Sciatic nerve (tissue), 2 donors: ENCODE measurements around the gene UBASH3B. TPM values are rescaled to one million over a fixed set of nuclear protein-coding genes. Genes with fewer than 3 reads are reported as not detected.
"Not testable (repeated sequence)": the region's sequence is repeated elsewhere in the genome, so short reads cannot be mapped to it uniquely, and the experiment has no call there.

ENCODE experiments used
- ATAC-seq: fragments of 200-7000 bp; cut with Tn5 transposase; one replicate; pipeline ENCODE4 v1.9.1; 2020; ENCODE audit warnings: mild to moderate bottlenecking, moderate library complexity
- DNase-seq: peaks from one replicate; pipeline ENCODE4 v3.0.0-alpha.2; 2020; ENCODE audit warnings: low spot score
- intact Hi-C: fragments of 100-400 bp; cut with DNase I; formaldehyde crosslinking; loops from one replicate; pipeline ENCODE4 v1.14.2; 2022
- total RNA-seq: library from RNA; stranded (reverse); fragmentation: NEBNext Ultra II Directional; extraction: Animal tissue kit (Norgen Biotek cat#: 25700); gene quantifications from one replicate; pipeline ENCODE4 v1.2.1, GENCODE V29; 2021
- donor health status: DM: no; HTN: no; CAD: no.
- donor health status: DM: no; HTN: no; CAD: no.

Gene UBASH3B
- total RNA-seq, 1 donor from 2014 or later = 9.2 TPM

DNA sequence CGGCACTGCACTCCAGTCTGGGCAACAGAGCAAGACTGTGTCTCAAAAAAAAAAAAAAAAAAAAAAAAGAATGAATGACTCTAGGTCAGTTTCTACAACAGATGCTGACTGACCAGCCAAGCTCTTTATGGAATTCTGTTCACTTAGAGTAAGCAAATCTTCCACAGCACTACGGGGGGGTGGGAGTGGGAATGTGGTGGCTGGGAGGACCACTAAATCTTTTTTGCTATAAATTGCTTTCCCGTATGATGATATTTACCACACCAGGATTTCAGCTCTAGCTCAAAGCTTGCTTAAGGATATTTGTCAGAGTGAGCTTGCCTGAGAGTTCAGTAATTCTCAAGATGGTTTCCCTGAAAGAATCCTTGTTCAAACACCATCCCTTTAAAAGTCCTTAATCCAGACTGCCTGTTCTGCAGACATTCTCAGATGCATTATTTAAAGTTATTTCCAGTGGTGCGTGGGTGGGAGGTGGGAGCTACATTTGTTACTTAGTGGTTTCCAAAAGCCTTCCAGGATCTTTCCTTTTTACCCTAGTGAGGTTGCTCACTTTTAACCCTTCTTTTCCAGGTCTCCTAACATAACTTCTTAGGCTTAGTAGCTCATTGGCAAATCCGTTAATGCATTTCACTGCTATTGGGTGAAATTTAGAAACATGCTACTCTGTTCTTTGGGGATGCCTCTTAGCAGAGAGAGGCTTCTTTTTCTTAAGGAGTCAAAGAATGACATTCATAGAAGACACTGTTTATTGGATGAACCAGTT, 65.9 kb downstream of the UBASH3B start:
- intact Hi-C loops = no loop called here
- DNase-seq (no peak), ATAC-seq (no peak)

DNA sequence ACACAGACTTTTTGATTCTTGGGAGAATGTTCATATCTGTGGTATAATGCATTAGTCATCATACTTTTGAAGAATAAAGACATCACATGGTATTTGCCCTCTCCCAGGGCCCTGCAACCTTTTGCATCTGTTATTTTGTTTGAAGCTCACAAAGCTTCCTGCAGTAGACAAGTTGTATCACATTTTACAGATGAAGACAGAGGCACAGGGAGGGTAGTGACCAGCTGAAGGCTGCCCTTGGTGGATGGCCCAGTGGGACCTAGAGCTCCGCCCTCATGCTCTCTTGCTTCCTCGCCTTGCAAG, 66.4 kb downstream of the UBASH3B start:
- intact Hi-C loops = no loop called here
- DNase-seq = no peak
- ATAC-seq = peak; percentile 24

DNA sequence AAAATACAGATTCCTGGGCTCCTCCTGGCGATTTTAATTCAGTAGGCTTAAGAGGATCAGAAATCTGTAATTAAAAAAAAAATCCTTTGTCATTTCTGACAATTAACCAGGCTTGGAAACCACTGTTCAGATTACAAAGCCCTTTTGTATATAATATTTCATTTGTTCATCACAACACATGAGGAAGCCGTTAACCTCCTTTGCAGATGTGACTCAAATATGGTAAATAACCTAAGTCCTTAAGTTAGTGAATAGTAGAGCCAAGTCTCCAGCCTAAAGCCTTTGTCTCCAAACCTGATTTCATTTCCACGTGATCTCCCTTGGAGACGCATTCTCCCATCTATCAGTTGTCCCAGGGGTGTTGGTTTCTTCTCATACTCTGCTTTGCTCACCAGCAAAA, 67.6 kb downstream of the UBASH3B start:
- DNase-seq (no peak), ATAC-seq (no peak)
- intact Hi-C loops = no loop called here

DNA sequence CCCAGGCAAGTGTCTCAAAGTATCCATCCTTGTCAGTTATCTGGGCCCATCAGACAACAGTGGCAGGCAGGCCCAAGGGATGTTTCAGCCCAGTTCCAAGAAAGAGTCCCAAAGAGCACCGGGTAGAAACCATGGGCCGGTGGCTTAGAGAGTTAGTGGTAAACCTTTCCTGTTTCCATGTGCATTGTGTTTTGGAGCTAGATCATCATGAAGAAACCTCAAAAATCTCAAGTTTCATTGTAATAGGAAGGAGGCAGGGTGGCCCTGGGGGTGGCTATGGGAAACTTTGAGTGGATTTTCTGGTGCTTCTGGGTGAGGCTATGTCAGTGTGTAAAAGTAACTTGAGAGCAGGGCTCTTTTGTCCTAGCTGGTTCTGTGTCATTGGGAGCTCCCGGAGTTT, 68.1 kb downstream of the UBASH3B start:
- intact Hi-C loops = no loop called here
- ATAC-seq = no peak
- DNase-seq = no peak

DNA sequence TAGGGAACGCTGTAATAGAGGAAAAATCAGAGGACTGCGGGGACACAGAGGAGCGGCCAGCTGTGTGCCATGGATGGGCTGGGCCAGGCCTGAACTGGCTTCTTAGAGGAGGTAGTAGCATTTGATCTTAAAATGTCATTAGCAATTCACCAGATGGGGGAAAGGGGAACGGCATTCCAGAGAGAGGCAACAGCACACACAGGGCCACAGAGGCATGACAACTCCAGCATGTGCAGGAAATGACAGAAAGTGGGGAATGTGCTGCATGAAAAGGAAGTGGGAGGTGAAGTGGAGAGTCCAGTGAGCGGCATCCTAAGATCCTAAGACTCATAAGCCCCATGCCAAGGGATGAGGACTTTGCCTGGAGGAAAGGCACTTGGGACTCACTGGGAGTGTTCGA, 69.0 kb downstream of the UBASH3B start:
- intact Hi-C loops = no loop called here
- DNase-seq (no peak), ATAC-seq (no peak)

DNA sequence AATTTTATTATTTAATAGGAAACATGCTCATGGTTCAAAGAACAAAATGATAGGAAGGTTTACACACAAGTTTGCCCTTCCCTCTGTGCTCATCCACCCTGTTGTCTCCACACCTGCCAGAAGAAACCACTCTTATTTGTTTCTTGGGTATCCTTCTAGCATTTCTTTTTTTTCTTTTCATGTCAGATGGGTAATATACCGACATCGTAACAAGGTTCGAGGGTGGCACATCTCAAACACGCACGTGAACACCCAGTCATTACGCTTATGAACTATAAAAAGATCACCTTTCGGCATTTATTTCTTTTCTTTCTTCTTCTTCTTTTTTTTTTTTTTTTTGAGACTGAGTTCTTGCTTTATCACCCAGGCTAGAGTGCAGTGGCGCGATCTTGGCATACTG, 70.5 kb downstream of the UBASH3B start:
- intact Hi-C loops = no loop called here
- no peak for ATAC-seq
- no peak for DNase-seq

DNA sequence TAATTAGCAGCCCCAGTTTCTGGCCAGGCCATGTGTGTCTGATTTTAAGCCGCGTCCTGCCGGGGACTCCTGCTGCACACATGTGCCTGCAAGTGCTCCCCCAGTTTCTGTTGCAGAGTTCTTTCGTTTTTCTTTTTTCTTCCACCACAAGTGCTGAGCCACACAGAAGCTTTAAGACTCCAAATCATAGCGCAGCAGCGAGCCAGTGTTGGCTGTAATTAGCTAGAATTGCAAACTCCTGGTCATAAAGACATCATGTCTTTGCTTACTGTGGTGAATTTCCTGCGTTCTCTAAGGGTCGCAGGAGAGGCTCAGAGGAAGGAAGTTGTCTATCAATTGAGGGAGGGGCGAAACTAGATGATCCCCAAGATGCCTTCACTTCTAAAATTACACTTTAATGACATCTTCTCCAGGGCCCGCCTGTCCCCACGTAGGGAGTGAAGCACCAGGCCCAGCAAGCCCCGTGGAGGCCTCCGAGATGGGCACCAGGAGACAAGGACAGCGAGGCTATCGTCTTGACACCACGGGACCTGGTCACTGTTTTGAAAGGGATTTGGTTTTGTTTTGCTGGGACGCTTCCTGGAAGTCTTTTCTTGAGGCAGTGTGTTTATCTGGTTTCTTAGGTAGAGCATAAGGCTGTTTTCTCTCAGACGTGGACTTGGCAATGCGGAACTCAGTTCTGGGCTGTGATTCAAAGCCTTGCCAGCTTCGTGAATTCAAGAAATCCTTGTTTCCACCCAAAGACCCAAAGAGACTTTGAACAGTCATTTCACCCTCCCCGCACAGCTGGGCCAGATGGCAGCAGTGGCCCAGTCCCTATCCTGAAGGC, 71.8 kb downstream of the UBASH3B start:
- DNase-seq (no peak), ATAC-seq (peak; percentile 40)
- intact Hi-C loops = no loop called here

DNA sequence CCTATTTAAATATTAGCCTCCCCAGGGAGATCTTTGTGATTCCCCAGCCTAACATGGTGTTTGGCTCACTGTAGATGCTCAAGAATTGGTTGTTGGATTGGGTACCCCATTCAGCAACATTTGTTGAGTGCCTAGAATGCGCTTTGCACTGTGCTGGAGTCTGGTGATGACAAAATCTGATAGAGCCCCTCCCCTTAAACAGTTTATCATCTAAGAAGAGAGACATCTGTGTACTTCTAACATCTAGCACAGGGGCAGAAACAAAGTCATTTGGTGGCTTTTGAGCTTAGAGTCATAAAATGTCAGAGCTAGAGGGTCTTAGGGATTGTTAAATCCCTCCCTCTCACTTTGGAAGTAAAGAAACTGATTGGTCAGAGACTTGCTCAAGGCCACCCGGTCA, 73.0 kb downstream of the UBASH3B start:
- DNase-seq (no peak), ATAC-seq (no peak)
- intact Hi-C loops = no loop called here

DNA sequence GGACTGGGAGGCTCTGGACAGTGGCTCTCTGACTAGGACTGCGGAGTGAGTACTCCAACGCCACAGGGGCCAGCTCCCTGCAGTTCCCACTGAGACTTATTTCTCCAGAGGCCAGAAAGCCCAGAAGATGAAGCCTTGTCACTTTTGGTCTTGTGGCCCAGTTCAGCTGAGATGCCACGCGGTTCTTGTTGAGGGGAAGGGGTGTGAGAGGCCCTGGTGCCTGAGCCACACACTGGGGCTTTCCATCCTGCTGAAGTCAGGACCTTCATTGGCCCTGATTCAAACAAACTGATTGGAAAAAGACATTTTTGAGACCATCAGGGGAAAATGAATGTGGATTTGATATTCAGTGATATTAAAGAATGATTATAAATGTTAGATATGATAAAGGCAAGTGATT, 73.6 kb downstream of the UBASH3B start:
- no peak for DNase-seq
- no peak for ATAC-seq
- intact Hi-C loops = no loop called here

DNA sequence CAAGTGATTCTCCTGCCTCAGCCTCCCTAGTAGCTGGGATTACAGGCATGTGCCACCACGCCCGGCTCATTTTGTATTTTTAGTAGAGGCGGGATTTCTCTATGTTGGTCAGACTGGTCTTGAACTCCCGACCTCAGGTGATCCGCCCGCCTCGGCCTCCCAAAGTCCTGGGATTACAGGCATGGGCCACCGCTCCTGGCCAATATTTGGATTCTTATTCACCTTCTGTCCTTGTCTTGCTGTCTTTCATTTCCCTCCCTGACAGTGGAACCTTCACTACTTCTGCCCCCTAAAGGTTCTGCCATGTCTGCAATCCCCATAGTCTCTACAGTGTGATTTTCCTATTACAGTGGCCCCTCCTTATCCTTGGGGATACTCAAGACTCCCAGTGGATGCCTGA, 75.2 kb downstream of the UBASH3B start:
- intact Hi-C loops, DNase-seq, ATAC-seq: not testable (repeated sequence)

DNA sequence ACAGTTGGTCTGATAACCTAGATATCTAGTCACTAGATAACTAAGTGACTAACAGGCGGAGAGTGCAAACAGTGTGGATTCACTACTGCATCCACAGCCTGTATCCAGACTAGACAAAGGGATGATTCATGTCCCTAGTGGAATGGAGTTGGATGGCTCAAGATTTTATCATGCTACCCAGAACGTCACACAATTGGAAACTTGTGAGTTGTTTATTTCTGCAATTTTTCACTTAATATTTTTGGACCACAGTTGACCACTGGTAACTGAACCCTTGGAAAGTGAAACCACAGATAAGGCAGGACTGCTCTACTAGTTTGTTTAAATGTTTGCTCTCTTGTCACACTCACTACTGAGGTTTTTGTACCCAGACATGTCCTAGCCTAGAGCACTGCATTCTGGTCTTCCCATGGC, 76.0 kb downstream of the UBASH3B start:
- DNase-seq = no peak
- no peak for ATAC-seq
- intact Hi-C loops = no loop called here

DNA sequence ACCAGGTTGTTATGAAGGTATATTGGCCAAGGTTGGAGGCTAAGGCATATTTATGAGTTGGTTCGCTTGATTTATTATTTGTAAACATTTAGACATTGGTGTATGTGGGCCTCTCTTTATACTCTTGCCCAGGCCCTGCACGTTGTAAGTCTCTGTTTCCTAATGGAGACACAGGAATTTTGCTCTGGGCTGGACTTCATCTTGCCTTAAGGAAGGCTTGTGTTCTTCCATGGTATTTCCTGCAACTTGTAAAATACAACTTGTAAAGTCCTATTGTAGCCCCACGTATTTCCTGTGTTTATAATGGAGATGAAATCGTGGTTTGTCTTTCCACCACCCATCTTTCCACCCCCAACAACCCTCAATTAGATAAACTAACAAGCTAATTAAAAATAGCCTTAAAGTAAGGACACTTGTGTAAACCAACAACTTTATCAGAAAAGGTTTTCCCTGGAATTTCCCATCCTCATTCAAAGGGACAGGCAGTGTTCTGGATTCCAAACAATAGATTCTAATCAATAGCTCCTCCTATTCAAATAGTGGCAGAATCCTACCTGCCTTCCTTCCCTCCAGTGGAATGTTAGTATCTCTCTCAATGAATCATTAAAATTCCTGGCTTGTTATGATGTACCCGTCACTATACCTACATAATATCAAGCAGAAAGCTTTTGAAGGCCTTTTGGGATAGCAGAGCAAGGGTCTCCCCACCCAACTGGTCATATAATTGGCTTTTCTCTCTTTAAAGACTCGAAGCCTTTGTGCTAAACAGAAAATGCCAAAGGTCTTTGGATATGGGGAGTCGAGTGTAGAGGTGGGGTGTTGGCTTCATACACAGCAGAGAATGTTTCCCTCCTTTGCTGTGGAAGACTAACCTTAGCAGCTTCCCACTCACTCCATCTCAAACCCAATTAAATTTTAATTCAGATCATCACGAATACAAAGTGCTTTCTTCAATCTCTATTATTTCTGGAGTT, 77.1 kb downstream of the UBASH3B start:
- ATAC-seq (no peak), DNase-seq (no peak)
- intact Hi-C loops = no loop called here

DNA sequence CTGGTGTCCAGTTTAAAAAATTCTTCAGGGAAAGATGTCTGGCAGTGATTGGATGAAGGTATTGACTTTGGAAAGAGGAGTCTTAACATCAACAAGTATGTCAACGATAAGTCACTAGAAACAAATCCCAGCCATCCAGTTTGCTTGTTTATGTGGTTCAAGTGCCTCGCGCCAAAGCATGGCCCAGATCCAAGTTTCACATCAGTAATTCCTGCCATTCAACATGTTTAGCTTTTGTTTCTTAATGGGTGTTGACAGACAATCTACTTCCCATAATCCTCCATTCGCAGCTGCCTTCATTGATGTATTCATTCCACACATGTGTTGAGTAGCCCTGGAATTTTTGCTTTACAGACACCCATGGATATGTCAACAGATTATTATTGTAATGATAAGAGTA, 77.8 kb downstream of the UBASH3B start:
- peak; percentile 50 for ATAC-seq
- peak; percentile 69 for DNase-seq
- intact Hi-C loops = no loop called here

DNA sequence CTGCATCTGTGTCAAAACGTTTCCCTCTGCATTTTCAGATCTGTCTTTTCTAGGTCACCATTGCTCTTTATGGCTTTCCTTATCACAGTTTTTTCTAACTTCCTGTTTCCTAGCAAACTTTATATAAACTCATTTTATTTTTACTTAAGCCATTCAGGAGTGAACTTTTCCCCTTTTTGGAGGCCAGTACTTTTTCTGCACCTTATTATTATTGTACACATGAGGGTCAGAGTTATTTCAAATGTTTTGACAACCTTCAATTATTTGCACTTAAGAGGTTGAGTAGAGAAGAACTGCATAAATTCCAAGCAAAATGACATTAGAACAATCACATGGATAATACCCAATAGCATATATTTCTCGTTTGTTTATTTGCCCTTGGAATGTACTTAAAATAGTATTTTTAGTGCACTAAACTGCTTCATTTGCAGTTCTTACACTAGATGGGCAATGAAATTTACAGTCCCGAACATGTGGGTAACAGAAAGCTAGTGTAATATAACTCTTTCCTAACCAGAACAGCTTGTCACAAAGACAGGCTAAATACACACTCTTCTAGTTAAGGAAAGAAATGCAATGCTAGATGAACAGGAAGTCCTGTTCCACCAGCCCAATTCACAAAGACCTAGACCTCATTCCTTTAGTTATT, 79.5 kb downstream of the UBASH3B start:
- ATAC-seq = no peak

DNA sequence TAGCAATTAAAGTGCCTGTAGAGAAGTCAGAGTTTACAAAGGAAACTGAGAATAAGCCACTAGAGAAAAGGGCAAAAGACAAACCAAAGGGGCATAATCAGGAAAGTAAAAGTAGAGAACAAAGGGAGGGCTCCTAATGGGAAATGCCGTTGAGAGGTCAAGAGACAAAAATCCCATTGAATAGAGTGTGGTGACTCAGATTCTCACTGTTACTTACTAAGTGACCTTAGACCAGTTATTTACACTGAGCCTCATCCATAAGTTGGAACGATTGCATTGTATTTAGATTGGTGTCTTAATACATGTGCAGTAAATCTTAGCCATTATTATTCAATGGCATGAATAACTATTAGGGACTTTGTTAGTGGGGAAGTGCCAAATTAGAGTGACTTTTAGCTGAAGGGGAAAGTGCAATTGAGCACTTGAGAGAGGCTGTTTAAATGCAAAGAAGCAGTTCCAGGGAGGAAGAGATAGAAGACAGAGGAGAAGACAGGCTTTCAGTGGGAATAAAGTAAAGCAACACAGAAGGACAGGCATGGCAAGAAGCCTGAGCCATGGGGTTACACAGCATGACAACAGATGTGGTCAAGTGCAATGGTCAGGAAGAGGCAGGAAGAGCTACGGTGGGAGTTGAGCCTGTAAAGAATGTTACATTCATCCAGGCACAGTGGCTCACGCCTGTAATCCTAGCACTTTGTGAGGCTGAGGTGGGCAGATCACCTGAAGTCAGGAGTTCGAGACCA, 82.6 kb downstream of the UBASH3B start:
- intact Hi-C loops = no loop called here
- no peak for ATAC-seq
- no peak for DNase-seq

More for the DNA sequence above, 79.5 kb downstream of the UBASH3B start:
- intact Hi-C loops = no loop called here
- DNase-seq = no peak

DNA sequence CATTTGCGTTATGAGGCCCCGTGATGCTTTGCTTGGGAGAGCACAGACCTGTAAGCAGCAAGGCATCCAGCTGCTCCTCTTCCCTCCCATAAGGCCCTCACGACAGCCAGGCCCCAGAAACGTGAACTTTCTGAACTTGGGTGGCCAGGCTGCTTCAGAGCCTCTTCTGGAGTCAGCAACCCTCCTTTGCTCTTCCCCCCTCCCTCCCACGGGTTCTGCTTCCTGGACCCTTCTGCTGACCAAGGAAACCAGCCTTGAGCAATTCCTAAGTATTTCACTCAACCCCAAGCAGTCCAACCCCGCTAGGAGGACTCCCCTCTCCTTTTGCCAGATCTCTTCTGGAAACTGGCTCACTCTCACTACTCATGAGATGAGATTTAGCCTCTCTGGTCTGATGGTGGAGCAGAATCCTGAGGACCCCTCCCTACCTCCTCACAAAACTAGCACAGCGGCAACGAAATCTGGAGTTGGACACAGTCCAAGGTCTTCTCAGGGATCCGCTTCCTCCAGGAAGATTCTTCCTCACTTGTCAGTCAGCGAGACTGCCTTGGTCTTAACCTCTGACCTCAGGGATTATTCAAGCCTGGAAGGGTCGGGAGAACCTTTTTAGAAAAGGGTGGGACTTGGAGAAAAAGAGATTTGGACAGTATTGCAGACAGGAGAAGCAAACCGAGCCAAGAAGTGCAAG, 86.2 kb downstream of the UBASH3B start:
- peak; percentile 67 for DNase-seq
- intact Hi-C loops = no loop called here
- peak; percentile 91 for ATAC-seq

DNA sequence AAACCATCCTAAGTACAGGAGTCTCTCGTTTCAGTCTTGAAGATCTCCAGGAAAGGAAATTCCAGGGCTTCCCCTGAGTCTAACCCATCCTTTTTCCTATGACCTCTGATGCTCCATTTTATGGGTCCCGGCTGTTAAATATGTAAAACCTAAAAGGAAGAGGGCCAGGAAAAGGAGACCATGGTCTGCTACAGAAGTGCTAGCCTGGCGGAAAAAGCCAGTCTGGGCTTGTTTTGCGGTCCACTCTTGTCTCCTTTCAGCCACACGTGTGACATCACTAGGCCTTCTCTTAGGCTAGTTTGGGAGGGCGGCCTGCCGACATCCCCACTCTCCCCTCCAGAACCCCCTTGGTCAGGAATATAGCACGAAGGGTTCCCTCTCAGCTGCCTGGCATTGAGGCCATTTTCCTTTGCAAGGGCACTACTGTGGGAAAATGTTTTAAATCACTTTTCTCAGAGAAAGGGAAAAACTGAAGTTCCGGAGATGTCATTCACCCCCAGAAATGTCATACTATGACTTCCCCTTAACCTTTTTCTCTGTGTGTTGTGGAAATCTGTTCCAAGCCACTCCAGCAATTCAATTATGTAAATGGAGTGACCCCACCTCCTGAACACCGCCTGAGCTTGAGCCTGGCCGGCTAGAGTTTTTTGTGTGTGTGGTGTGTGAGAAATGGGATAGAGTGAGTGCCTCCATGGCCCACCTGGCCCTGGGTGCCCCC, 86.9 kb downstream of the UBASH3B start:
- intact Hi-C loops = no loop called here
- ATAC-seq (peak; percentile 60), DNase-seq (no peak)
